Measurements from ENCODE around the gene FAM168A. TPM values are rescaled to one million over a fixed set of nuclear protein-coding genes. Genes with fewer than 3 reads are reported as not detected.

FAM168A gene
- total RNA-seq, 1 donor from 2014 or later = 21.2 TPM

GRCh38 chr11:73469401-73469800, 128.5 kb downstream of the FAM168A start:
- no peaks in the 10 kb centered on the region for H3K9me3 Mint-ChIP-seq (ENCODE audit: unreplicated experiment)
- H3K27me3 Mint-ChIP-seq (ENCODE audit: unreplicated experiment) = no peaks in the 10 kb centered on the region
- no peak for TF ChIP-seq CTCF (IDR thresholded peaks at IDR 0.05; ENCODE audit: unreplicated experiment)
- no peaks in the 10 kb centered on the region for H3K4me1 Mint-ChIP-seq (ENCODE audit: unreplicated experiment)
- H3K27ac Mint-ChIP-seq (ENCODE audit: unreplicated experiment) = no peak overlapping the region
- no peak for DNase-seq (ENCODE audit: low spot score)
- H3K4me3 Mint-ChIP-seq (ENCODE audit: unreplicated experiment) = no peak overlapping the region
- H3K36me3 Mint-ChIP-seq (ENCODE audit: low read depth, unreplicated experiment) = no peaks in the 10 kb centered on the region

- Mint-ChIP-seq H3K27ac (ENCODE audit: unreplicated experiment) (no peak overlapping the region), H3K9me3 (ENCODE audit: unreplicated experiment) (no peaks in the 10 kb centered on the region), H3K4me3 (ENCODE audit: unreplicated experiment) (no peak overlapping the region), H3K4me1 (ENCODE audit: unreplicated experiment) (no peaks in the 10 kb centered on the region), H3K36me3 (ENCODE audit: low read depth, unreplicated experiment) (no peaks in the 10 kb centered on the region), H3K27me3 (ENCODE audit: unreplicated experiment) (no peaks in the 10 kb centered on the region)
- no peak for DNase-seq (ENCODE audit: low spot score)
- TF ChIP-seq CTCF (IDR thresholded peaks at IDR 0.05; ENCODE audit: unreplicated experiment) = no peak
Observed at GRCh38 chr11:73468590-73469161, 129.2 kb downstream of the FAM168A start.

- H3K27me3 Mint-ChIP-seq (ENCODE audit: unreplicated experiment) = no peaks in the 10 kb centered on the region
- H3K27ac Mint-ChIP-seq (ENCODE audit: unreplicated experiment) = no peak overlapping the region
- H3K4me3 Mint-ChIP-seq (ENCODE audit: unreplicated experiment) = no peak overlapping the region
- no peaks in the 10 kb centered on the region for H3K36me3 Mint-ChIP-seq (ENCODE audit: low read depth, unreplicated experiment)
- H3K4me1 Mint-ChIP-seq (ENCODE audit: unreplicated experiment) = no peaks in the 10 kb centered on the region
- no peaks in the 10 kb centered on the region for H3K9me3 Mint-ChIP-seq (ENCODE audit: unreplicated experiment)
- TF ChIP-seq CTCF (IDR thresholded peaks at IDR 0.05; ENCODE audit: unreplicated experiment) = no peak
- DNase-seq (ENCODE audit: low spot score) = no peak
Observed at GRCh38 chr11:73467505-73467904, 130.4 kb downstream of the FAM168A start.

GRCh38 chr11:73466643-73467042, 131.3 kb downstream of the FAM168A start:
- Mint-ChIP-seq H3K4me1 (ENCODE audit: unreplicated experiment) (no peaks in the 10 kb centered on the region), H3K27ac (ENCODE audit: unreplicated experiment) (no peak overlapping the region), H3K36me3 (ENCODE audit: low read depth, unreplicated experiment) (no peaks in the 10 kb centered on the region), H3K9me3 (ENCODE audit: unreplicated experiment) (no peaks in the 10 kb centered on the region), H3K4me3 (ENCODE audit: unreplicated experiment) (no peak overlapping the region), H3K27me3 (ENCODE audit: unreplicated experiment) (no peaks in the 10 kb centered on the region)
- no peak for DNase-seq (ENCODE audit: low spot score)
- no peak for TF ChIP-seq CTCF (IDR thresholded peaks at IDR 0.05; ENCODE audit: unreplicated experiment)

- Mint-ChIP-seq H3K27ac (ENCODE audit: unreplicated experiment) (no peak overlapping the region), H3K27me3 (ENCODE audit: unreplicated experiment) (no peaks in the 10 kb centered on the region), H3K4me3 (ENCODE audit: unreplicated experiment) (no peak overlapping the region), H3K36me3 (ENCODE audit: low read depth, unreplicated experiment) (no peaks in the 10 kb centered on the region), H3K4me1 (ENCODE audit: unreplicated experiment) (no peaks in the 10 kb centered on the region), H3K9me3 (ENCODE audit: unreplicated experiment) (no peaks in the 10 kb centered on the region)
- no peak for TF ChIP-seq CTCF (IDR thresholded peaks at IDR 0.05; ENCODE audit: unreplicated experiment)
- DNase-seq (ENCODE audit: low spot score) = no peak
Observed at GRCh38 chr11:73465871-73466270, 132.0 kb downstream of the FAM168A start.

All from endothelial cell (in vitro differentiated cells).